Activated CD8-positive, alpha-beta memory T cell treated with anti-CD3 and anti-CD28 coated beads, Interleukin-2, amount 10 ng/mL, durations not matched to agents 7 days and 5 days (primary cell): Measurements from ENCODE around the gene PTGES3L. TPM values are rescaled to one million over a fixed set of nuclear protein-coding genes. Genes with fewer than 3 reads are reported as not detected.
"Not testable (repeated sequence)": the region's sequence is repeated elsewhere in the genome, so short reads cannot be mapped to it uniquely, and the experiment has no call there.

Experiments used
- ATAC-seq: fragments of 150-1000 bp; cut with Tn5 transposase; one replicate; pipeline ENCODE4 v1.10.0; 2021; ENCODE audit warnings: moderate library complexity
- CTCF ChIA-PET: fragments of 350-600 bp; sonication (Branson Sonifier 250); formaldehyde crosslinking; loops from one replicate; lab custom pipeline; 2021; ENCODE audit warnings: antibody characterized with exemption; lab: Charles Lee
- DNase-seq: peaks from one replicate; pipeline ENCODE4 v3.0.0-alpha.2; 2020
- H3K27ac Mint-ChIP-seq: one replicate; pipeline ENCODE4 v1.8.0; 2021; ENCODE audit warnings: mild to moderate bottlenecking, mixed read lengths
- H3K27me3 Mint-ChIP-seq: one replicate; pipeline ENCODE4 v1.8.0; 2021; ENCODE audit warnings: mixed read lengths
- H3K36me3 Mint-ChIP-seq: one replicate; pipeline ENCODE4 v1.8.0; 2021; ENCODE audit warnings: mild to moderate bottlenecking, mixed read lengths
- H3K4me1 Mint-ChIP-seq: one replicate; pipeline ENCODE4 v1.8.0; 2021; ENCODE audit warnings: mixed read lengths
- H3K4me3 Mint-ChIP-seq: one replicate; pipeline ENCODE4 v1.8.0; 2021; ENCODE audit warnings: mild to moderate bottlenecking, moderate library complexity, mixed read lengths
- H3K9me3 Mint-ChIP-seq: one replicate; pipeline ENCODE4 v1.8.0; 2022; ENCODE audit warnings: low read depth, mixed read lengths
- total RNA-seq, 2 experiments: library from RNA; stranded (reverse); gene quantifications; one replicate each; pipeline ENCODE4 v1.2.3, GENCODE V29; 2021

PTGES3L gene
- total RNA-seq, 2 experiments from 2014 or later: 0.30 TPM; not detected in 1

DNA sequence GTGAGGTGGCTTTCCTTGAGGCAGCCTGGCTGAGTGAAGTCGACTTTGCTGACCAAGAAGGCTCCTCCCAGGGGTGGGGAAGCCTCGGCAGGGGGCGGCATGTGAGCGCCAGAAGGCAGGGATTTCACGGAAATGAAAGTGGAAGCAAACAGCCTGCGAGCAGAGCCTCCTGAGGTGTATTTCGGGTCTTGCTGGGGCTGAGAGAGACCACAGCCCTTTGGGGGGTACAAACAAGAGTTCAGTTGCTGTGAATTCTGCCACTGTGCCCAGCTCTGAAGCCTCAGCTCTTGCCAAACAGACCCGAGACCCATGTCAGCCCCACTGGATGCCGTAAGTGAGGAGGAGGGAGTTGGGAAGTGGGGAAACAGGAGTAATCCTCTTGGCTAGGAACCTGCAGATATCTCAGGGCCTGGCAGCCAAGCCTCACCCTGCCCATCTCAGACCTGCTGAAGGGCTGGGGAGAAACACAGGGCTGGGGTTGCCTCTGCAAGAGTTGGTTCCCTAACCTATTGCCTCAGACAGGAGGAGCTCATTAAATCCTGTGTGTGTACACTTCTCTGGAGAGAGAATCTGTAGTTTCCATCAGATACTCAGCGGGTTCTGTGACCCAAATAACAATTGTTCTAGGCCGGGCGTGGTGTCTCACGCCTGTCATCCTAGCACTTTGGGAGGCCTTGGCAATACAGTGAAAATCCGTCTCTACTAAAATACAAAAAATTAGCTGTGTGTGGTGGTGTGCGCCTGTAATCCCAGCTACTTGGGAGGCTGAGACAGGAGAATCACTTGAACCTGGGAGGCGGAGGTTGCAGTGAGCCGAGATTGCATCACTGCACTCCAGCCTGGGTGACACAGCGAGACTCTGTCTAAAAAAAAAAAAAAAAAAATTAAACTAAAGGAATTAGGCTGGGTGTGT, 27.0 kb upstream of the PTGES3L start, which contains the start of gene IFI35:
TSS of gene IFI35 (plus strand) at position 146 of the 913 bp plus-strand sequence. CDS start at position 310, 164 bp downstream.
- peaks cover 29% of the 10 kb centered on the region for H3K4me1 Mint-ChIP-seq
- no peaks in the 10 kb centered on the region for H3K9me3 Mint-ChIP-seq
- H3K27ac Mint-ChIP-seq: peak within 1 kb of the TSS; percentile 100
- peaks cover 43% of the 10 kb centered on the region for H3K36me3 Mint-ChIP-seq
- no peaks in the 10 kb centered on the region for H3K27me3 Mint-ChIP-seq
- peak; percentile 99 for ATAC-seq
- CTCF ChIA-PET: interaction anchor here (0.6 to 4.1 kb wide), 11 partner anchors 8 to 361 kb away, joined by 3 to 41 read pairs (median 3); partner anchors contain the start of genes RPL27 and VAT1
- peak; percentile 95 for DNase-seq
- H3K4me3 Mint-ChIP-seq: peak within 1 kb of the TSS; percentile 99

- H3K36me3 Mint-ChIP-seq: peaks cover 51% of the 10 kb centered on the region
- CTCF ChIA-PET: no interaction called here
- H3K9me3 Mint-ChIP-seq: no peaks in the 10 kb centered on the region
- no peak overlapping the region for H3K4me3 Mint-ChIP-seq
- DNase-seq (no peak), ATAC-seq (no peak)
- peak overlapping the region; percentile 44 for H3K27ac Mint-ChIP-seq
- no peaks in the 10 kb centered on the region for H3K27me3 Mint-ChIP-seq
- peaks cover 35% of the 10 kb centered on the region for H3K4me1 Mint-ChIP-seq
Observed at GRCh38 chr17:43003542-43004172, 23.8 kb upstream of the PTGES3L start.

GRCh38 chr17:43000894-43001293, 21.0 kb upstream of the PTGES3L start:
- ATAC-seq, H3K4me3 Mint-ChIP-seq, H3K27me3 Mint-ChIP-seq, CTCF ChIA-PET, H3K9me3 Mint-ChIP-seq, DNase-seq: not testable (repeated sequence)
- peaks cover 47% of the 10 kb centered on the region for H3K36me3 Mint-ChIP-seq
- H3K27ac Mint-ChIP-seq: peak overlapping the region; percentile 56
- H3K4me1 Mint-ChIP-seq: peaks cover 41% of the 10 kb centered on the region

DNA sequence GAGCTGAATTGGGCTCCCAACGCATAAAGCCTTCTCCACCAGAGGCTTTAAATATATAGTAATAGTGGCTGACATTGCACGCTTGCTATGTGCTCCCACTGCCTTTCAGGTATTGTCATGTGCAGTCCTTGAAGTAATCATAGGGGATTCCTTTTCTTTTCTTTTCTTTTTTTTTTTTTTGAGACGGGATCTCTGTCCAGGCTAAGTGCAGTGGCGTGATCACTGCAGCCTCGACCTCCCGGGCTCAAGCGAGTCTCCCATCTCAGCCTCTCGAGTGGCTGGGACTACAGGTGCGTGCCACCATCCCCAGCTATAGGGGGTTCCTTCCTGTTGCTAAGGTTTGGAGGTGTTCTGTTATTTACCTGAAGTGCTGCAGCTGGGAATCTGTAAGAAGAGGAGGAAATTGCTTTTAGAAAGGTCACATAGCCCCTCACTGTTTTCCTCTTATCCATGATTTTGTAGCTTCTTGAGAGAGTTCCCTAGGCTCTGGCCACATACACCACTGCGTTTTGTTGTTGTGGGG, 19.2 kb upstream of the PTGES3L start:
- Mint-ChIP-seq H3K4me1 (peaks cover 38% of the 10 kb centered on the region), H3K36me3 (peaks cover 47% of the 10 kb centered on the region), H3K27me3 (no peaks in the 10 kb centered on the region), H3K4me3 (peak overlapping the region; percentile 100), H3K9me3 (no peaks in the 10 kb centered on the region), H3K27ac (peak overlapping the region; percentile 99)
- DNase-seq (no peak), ATAC-seq (no peak)
- CTCF ChIA-PET: interaction anchor here (1.5 to 3.7 kb wide), 10 partner anchors 9 to 421 kb away, joined by 4 to 41 read pairs (median 10); partner anchors contain the start of genes BECN1, IFI35, PSMC3IP and PTGES3L

- peak; percentile 99 for DNase-seq
- ATAC-seq: peak; percentile 99
- no peaks in the 10 kb centered on the region for H3K9me3 Mint-ChIP-seq
- H3K4me3 Mint-ChIP-seq: peak within 1 kb of the TSS; percentile 100
- CTCF ChIA-PET: interaction anchor here (0.7 to 3.7 kb wide), 33 partner anchors 10 to 420 kb away, joined by 3 to 41 read pairs (median 4); partner anchors contain the start of genes AARSD1, AOC2, BECN1 and IFI35
- peak within 1 kb of the TSS; percentile 99 for H3K27ac Mint-ChIP-seq
- no peaks in the 10 kb centered on the region for H3K27me3 Mint-ChIP-seq
- H3K36me3 Mint-ChIP-seq: peaks cover 41% of the 10 kb centered on the region
- peaks cover 36% of the 10 kb centered on the region for H3K4me1 Mint-ChIP-seq
Observed at GRCh38 chr17:42997984-42998938, 18.4 kb upstream of the PTGES3L start, which contains the start of gene RPL27. Gene RPL27 (plus strand): TSS chr17:42998419. CDS start chr17:42998751, 332 bp downstream.

DNA sequence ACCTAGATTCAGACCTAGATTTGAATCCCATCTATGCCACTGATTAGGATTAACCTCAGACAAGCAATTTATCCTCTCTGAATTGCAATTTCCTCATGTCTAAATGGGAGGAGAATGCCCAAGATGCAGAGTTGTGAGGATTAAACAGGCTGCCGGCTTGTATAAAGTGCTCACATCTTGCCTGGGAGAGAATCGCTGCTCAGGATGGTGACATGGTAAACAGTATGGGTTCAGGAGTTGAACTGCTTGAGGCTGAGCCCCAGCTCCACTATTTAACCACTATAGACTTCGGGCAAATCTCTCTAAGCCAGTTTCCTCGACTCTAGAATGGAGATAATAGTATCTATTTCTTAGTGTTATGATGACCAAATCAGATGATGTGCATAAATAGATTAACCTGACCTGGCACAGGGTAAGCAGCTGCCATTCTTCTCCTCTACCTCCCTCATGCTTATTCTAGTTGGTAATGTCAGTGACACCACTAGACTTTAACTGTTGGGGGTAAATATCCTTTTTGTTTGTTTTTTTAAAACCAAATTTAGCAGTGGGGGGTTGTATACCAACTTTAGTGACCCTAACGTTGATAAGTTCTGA, 17.6 kb upstream of the PTGES3L start:
- H3K27ac Mint-ChIP-seq: peak overlapping the region; percentile 99
- peaks cover 35% of the 10 kb centered on the region for H3K36me3 Mint-ChIP-seq
- no peaks in the 10 kb centered on the region for H3K9me3 Mint-ChIP-seq
- DNase-seq: no peak
- H3K27me3 Mint-ChIP-seq: no peaks in the 10 kb centered on the region
- ATAC-seq: peak; percentile 1
- peak overlapping the region; percentile 100 for H3K4me3 Mint-ChIP-seq
- CTCF ChIA-PET: interaction anchor here (0.7 to 3.7 kb wide), 29 partner anchors 10 to 420 kb away, joined by 3 to 41 read pairs (median 4); partner anchors contain the start of genes AARSD1, AOC2, BECN1 and IFI35
- H3K4me1 Mint-ChIP-seq: peaks cover 36% of the 10 kb centered on the region

GRCh38 chr17:42993913-42994312, 14.0 kb upstream of the PTGES3L start:
- CTCF ChIA-PET, H3K27me3 Mint-ChIP-seq, H3K27ac Mint-ChIP-seq, ATAC-seq, DNase-seq, H3K4me3 Mint-ChIP-seq, H3K9me3 Mint-ChIP-seq: not testable (repeated sequence)
- Mint-ChIP-seq H3K36me3 (peaks cover 29% of the 10 kb centered on the region), H3K4me1 (peaks cover 15% of the 10 kb centered on the region)

- peaks cover 29% of the 10 kb centered on the region for H3K36me3 Mint-ChIP-seq
- CTCF ChIA-PET: no interaction called here
- ATAC-seq: no peak
Observed at GRCh38 chr17:42992872-42993271, 13.0 kb upstream of the PTGES3L start.

GRCh38 chr17:42991471-42991870, 11.6 kb upstream of the PTGES3L start:
- H3K36me3 Mint-ChIP-seq: peaks cover 35% of the 10 kb centered on the region
- CTCF ChIA-PET: no interaction called here

More at GRCh38 chr17:42992872-42993271, 13.0 kb upstream of the PTGES3L start:
- no peaks in the 10 kb centered on the region for H3K27me3 Mint-ChIP-seq
- no peak for DNase-seq
- peaks cover 10% of the 10 kb centered on the region for H3K4me1 Mint-ChIP-seq
- H3K9me3 Mint-ChIP-seq: no peaks in the 10 kb centered on the region
- H3K4me3 Mint-ChIP-seq: no peak overlapping the region
- H3K27ac Mint-ChIP-seq: no peak overlapping the region

GRCh38 chr17:42989726-42990652, 10.1 kb upstream of the PTGES3L start:
- Mint-ChIP-seq H3K36me3 (peaks cover 43% of the 10 kb centered on the region), H3K4me3 (no peak overlapping the region)

More at GRCh38 chr17:42991471-42991870, 11.6 kb upstream of the PTGES3L start:
- no peak for ATAC-seq
- Mint-ChIP-seq H3K9me3 (no peaks in the 10 kb centered on the region), H3K4me3 (no peak overlapping the region), H3K4me1 (no peaks in the 10 kb centered on the region), H3K27me3 (no peaks in the 10 kb centered on the region), H3K27ac (no peak overlapping the region)
- no peak for DNase-seq

DNA sequence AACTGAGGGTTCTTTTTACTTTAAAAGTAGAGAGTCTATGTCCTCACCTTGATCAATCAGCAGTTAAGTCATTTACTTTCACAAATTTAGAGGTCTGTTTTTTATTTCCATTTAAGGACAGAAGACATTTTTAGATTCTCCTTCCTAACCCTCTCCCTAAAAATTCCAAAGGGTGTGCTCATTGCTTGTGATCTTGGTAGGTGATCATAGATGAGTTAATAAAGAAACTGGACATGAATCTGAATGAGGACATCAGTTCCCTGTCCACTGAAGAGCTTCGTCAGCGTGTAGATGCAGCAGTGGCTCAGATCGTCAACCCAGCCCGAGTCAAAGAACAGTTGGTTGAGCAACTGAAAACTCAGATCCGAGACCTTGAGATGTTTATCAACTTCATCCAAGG, 9.3 kb upstream of the PTGES3L start:
- Mint-ChIP-seq H3K4me3 (no peak overlapping the region), H3K4me1 (peaks cover 13% of the 10 kb centered on the region), H3K27me3 (no peaks in the 10 kb centered on the region), H3K9me3 (no peaks in the 10 kb centered on the region), H3K36me3 (peaks cover 47% of the 10 kb centered on the region), H3K27ac (no peak overlapping the region)
- DNase-seq (no peak), ATAC-seq (no peak)
- CTCF ChIA-PET: no interaction called here

More at GRCh38 chr17:42989726-42990652, 10.1 kb upstream of the PTGES3L start:
- Mint-ChIP-seq H3K4me1 (peaks cover 7% of the 10 kb centered on the region), H3K9me3 (no peaks in the 10 kb centered on the region), H3K27ac (no peak overlapping the region), H3K27me3 (no peaks in the 10 kb centered on the region)
- CTCF ChIA-PET: interaction anchor here (0.6 kb wide), 1 partner anchor 182 kb away, joined by 3 read pairs; no protein-coding TSS in a partner anchor
- DNase-seq (no peak), ATAC-seq (no peak)
